CD14-positive monocyte (primary cell): ENCODE data around the gene SCD5. TPM values are rescaled to one million over a fixed set of nuclear protein-coding genes. Genes with fewer than 3 reads are reported as not detected.

Experiments
- DNase-seq, 3 donors: peaks; one replicate each; pipeline ENCODE4 v3.0.0-alpha.2; 2011 to 2022
- H2AFZ ChIP-seq: 2 replicates; pipeline ENCODE4 v1.6.0; 2012; ENCODE audit warnings: mild to moderate bottlenecking, low read depth, low read length, inconsistent platforms; ENCODE audit not compliant: insufficient read depth, poor library complexity, severe bottlenecking
- H3K27ac ChIP-seq, 2 donors: 1 replicate in 1 of 2; 2 replicates in 1 of 2; pipeline ENCODE4 v1.5.1; 2012 to 2013; ENCODE audit warnings: low read length in 2 of 2, control low read depth in 1 of 2, inconsistent platforms in 1 of 2, low read depth in 1 of 2, mild to moderate bottlenecking in 1 of 2
- H3K27me3 ChIP-seq, 2 donors: one replicate each; pipeline versions ENCODE4 v1.6.0 to v1.6.1; 2011 to 2013; ENCODE audit warnings: low read length in 2 of 2; ENCODE audit not compliant: control insufficient read depth in 2 of 2, insufficient read depth in 2 of 2
- H3K36me3 ChIP-seq, 2 donors: replicated peaks in 1 of 2; 1 replicate in 1 of 2; 2 replicates in 1 of 2; pipeline versions ENCODE4 v1.5.1 to v1.6.1; 2012 to 2013; ENCODE audit warnings: low read length in 2 of 2, control low read depth in 1 of 2, inconsistent platforms in 1 of 2, mild to moderate bottlenecking in 1 of 2; ENCODE audit not compliant: insufficient read depth in 2 of 2, control insufficient read depth in 1 of 2
- H3K4me1 ChIP-seq, 2 donors: 1 replicate in 1 of 2; 2 replicates in 1 of 2; pipeline versions ENCODE4 v1.5.1 to v1.6.1; 2012 to 2013; ENCODE audit warnings: low read length in 2 of 2, control low read depth in 1 of 2, inconsistent platforms in 1 of 2, mild to moderate bottlenecking in 1 of 2, moderate library complexity in 1 of 2; ENCODE audit not compliant: insufficient read depth in 2 of 2, control insufficient read depth in 1 of 2
- H3K4me2 ChIP-seq: replicated peaks from 2 replicates; pipeline ENCODE3; 2012; ENCODE audit warnings: low read length, moderate library complexity, mild to moderate bottlenecking; ENCODE audit not compliant: poor library complexity, severe bottlenecking; ENCODE audit errors: extremely low read depth
- H3K4me3 ChIP-seq, 3 experiments: fragments of 200-600 bp in 1 of 3; sonication (generic) in 1 of 3; replicated peaks in 1 of 3; 1 replicate in 2 of 3; 2 replicates in 1 of 3; pipeline ENCODE4 v1.5.1; 2011 to 2013; ENCODE audit warnings: low read length in 3 of 3, mild to moderate bottlenecking in 3 of 3, control low read depth in 2 of 3, low read depth in 2 of 3, inconsistent platforms in 1 of 3, moderate library complexity in 1 of 3
- H3K79me2 ChIP-seq: 2 replicates; pipeline ENCODE4 v1.6.0; 2012; ENCODE audit warnings: mild to moderate bottlenecking, control low read depth, inconsistent platforms, low read length, moderate library complexity; ENCODE audit not compliant: insufficient read depth
- H3K9ac ChIP-seq: 2 replicates; pipeline ENCODE4 v1.6.0; 2017; ENCODE audit warnings: low read length, mild to moderate bottlenecking; ENCODE audit not compliant: insufficient read depth, poor library complexity, severe bottlenecking
- H3K9me3 ChIP-seq, 2 donors: replicated peaks in 1 of 2; 1 replicate in 1 of 2; 2 replicates in 1 of 2; pipeline versions ENCODE4 v1.5.1 to v1.6.1; 2012 to 2013; ENCODE audit warnings: low read length in 2 of 2, control low read depth in 1 of 2; ENCODE audit not compliant: control insufficient read depth in 1 of 2, insufficient read depth in 1 of 2
- H4K20me1 ChIP-seq: 2 replicates; pipeline ENCODE4 v1.6.0; 2012; ENCODE audit warnings: mild to moderate bottlenecking, low read length, control low read depth, moderate library complexity; ENCODE audit not compliant: insufficient read depth
- H3K27ac Mint-ChIP-seq, 7 donors: one replicate each; pipeline ENCODE4 v1.8.0; 2020; ENCODE audit warnings: mild to moderate bottlenecking in 7 of 7, mixed read lengths in 7 of 7, moderate library complexity in 6 of 7, inconsistent platforms in 2 of 7
- H3K27me3 Mint-ChIP-seq, 3 donors: one replicate each; pipeline ENCODE4 v1.8.0; 2021 to 2022; ENCODE audit warnings: low read depth in 3 of 3, mild to moderate bottlenecking in 3 of 3, mixed read lengths in 3 of 3, moderate library complexity in 3 of 3, inconsistent platforms in 1 of 3
- H3K36me3 Mint-ChIP-seq, 2 donors: one replicate each; pipeline ENCODE4 v1.8.0; 2020; ENCODE audit warnings: mixed read lengths in 2 of 2, inconsistent platforms in 1 of 2, mild to moderate bottlenecking in 1 of 2
- H3K4me1 Mint-ChIP-seq: one replicate; pipeline ENCODE4 v1.8.0; 2020; ENCODE audit warnings: mild to moderate bottlenecking, mixed read lengths
- H3K4me3 Mint-ChIP-seq, 2 donors: one replicate each; pipeline ENCODE4 v1.8.0; 2020; ENCODE audit warnings: mild to moderate bottlenecking in 2 of 2, mixed read lengths in 2 of 2, moderate library complexity in 1 of 2
- H3K9me3 Mint-ChIP-seq, 7 donors: one replicate each; pipeline ENCODE4 v1.8.0; 2020 to 2022; ENCODE audit warnings: mixed read lengths in 7 of 7, mild to moderate bottlenecking in 6 of 7, moderate library complexity in 6 of 7, inconsistent platforms in 2 of 7
- WGBS: methylation state at CpG from one replicate; pipeline ENCODE4 v1.1.5; 2013; ENCODE audit warnings: missing lambda C conversion rate; ENCODE audit not compliant: insufficient coverage; 5-methylcytosine and 5-hydroxymethylcytosine counted together
- intact Hi-C, 2 donors: fragments of 100-400 bp; cut with micrococcal nuclease; formaldehyde crosslinking; loops; one replicate each; pipeline versions ENCODE4 v1.15.0 to v1.15.1; 2023
- polyA plus RNA-seq, 3 donors: library from polyadenylated mRNA; depleted of rRNA in 1 of 3; unstranded in 2 of 3; stranded (reverse) in 1 of 3; fragments of 300-500 nt in 2 of 3; fragments of >200 nt in 1 of 3; fragmentation: Illumina TruSeq in 2 of 3; gene quantifications; 1 replicate in 2 of 3; 2 replicates in 1 of 3; pipeline ENCODE4 v1.2.3, GENCODE V29; 2012 to 2021
- TF ChIP-seq, protein P1 (sequence below): fragments of 200-600 bp; IDR thresholded peaks from one replicate; pipeline ENCODE4 v1.8.0; 2022; ENCODE audit warnings: antibody characterized with exemption, mild to moderate bottlenecking

SCD5 gene
- polyA plus RNA-seq, 3 donors = 0.28 to 1.3 (median 0.61) TPM

DNA sequence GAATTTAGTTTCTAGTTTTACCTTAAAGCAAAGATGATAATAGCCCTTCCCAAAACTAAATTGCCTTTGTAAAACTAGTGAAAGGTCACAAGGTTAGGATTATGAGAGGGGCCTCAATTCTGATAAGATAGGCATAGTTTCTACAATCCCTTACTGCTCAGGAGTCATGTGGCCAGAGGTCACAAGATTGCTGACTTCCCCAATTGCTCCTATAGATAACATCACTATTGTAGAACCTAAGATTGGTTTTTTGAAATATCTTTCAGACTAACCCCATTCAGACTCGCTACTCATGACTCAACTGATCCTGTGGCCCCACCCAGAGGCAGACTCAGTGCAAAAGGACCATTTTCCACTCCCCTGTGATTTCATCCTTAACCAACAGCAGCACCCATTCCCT is 70.3 kb downstream of the SCD5 start:
- Histone ChIP-seq H3K9me3 (no peaks in the 10 kb centered on the region), H4K20me1 (no peaks in the 10 kb centered on the region), H3K27ac (no peak overlapping the region), H3K36me3 (no peaks in the 10 kb centered on the region), H3K4me1 (no peaks in the 10 kb centered on the region), H3K4me2 (no peak overlapping the region), H3K27me3 (no peaks in the 10 kb centered on the region), H3K4me3 (no peak overlapping the region), H3K9ac (no peak overlapping the region), H3K79me2 (no peaks in the 10 kb centered on the region), H2AFZ (no peak overlapping the region)
- peaks cover 3% of the 10 kb centered on the region for H3K4me1 Mint-ChIP-seq
- intact Hi-C loops = no loop called here
- TF ChIP-seq, protein P1, sequence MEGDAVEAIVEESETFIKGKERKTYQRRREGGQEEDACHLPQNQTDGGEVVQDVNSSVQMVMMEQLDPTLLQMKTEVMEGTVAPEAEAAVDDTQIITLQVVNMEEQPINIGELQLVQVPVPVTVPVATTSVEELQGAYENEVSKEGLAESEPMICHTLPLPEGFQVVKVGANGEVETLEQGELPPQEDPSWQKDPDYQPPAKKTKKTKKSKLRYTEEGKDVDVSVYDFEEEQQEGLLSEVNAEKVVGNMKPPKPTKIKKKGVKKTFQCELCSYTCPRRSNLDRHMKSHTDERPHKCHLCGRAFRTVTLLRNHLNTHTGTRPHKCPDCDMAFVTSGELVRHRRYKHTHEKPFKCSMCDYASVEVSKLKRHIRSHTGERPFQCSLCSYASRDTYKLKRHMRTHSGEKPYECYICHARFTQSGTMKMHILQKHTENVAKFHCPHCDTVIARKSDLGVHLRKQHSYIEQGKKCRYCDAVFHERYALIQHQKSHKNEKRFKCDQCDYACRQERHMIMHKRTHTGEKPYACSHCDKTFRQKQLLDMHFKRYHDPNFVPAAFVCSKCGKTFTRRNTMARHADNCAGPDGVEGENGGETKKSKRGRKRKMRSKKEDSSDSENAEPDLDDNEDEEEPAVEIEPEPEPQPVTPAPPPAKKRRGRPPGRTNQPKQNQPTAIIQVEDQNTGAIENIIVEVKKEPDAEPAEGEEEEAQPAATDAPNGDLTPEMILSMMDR = no peak
- 45% methylated on average over 1 of the region's 1 CpG for WGBS
- peaks cover 0 to 4% (median 2%) of the 10 kb centered on the region in 7 donors for H3K9me3 Mint-ChIP-seq
- H3K27me3 Mint-ChIP-seq = peaks cover 0 to 1% (median 0%) of the 10 kb centered on the region in 3 donors
- no peak for DNase-seq
- no peak overlapping the region for H3K27ac Mint-ChIP-seq
- no peak overlapping the region for H3K4me3 Mint-ChIP-seq
- no peaks in the 10 kb centered on the region for H3K36me3 Mint-ChIP-seq

DNA sequence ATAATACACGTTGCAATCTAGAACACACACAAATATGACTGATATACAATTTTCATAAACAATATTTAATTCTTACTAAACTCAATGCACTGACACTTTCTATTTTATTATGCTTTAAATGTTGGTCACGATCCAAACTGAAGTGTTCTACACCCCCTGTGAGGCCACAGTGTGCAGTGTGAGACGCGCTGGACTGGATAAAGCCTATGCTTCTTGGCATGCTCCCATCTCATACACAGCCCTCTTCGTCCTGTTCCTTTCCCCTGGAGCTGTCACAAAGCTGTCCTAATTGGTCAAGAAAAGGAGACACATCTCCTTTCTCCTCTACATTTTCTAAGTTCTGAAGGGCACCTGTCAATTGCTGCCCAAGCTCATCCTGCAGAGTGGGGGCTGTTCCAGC is 72.0 kb downstream of the SCD5 start:
- H3K4me1 ChIP-seq = no peaks in the 10 kb centered on the region
- no peaks in the 10 kb centered on the region for H4K20me1 ChIP-seq
- no peaks in the 10 kb centered on the region for H3K27me3 ChIP-seq
- intact Hi-C loops = no loop called here
- H3K27ac ChIP-seq = no peak overlapping the region
- H3K27ac Mint-ChIP-seq = no peak overlapping the region
- no peaks in the 10 kb centered on the region for H3K79me2 ChIP-seq
- H3K4me1 Mint-ChIP-seq = peaks cover 3% of the 10 kb centered on the region
- peaks cover 0 to 4% (median 2%) of the 10 kb centered on the region in 7 donors for H3K9me3 Mint-ChIP-seq
- H3K9me3 ChIP-seq = no peaks in the 10 kb centered on the region
- no peak overlapping the region for H3K9ac ChIP-seq
- peaks cover 0 to 1% (median 0%) of the 10 kb centered on the region in 3 donors for H3K27me3 Mint-ChIP-seq
- 96% methylated on average over 4 of the region's 5 CpGs for WGBS
- H3K4me3 Mint-ChIP-seq = no peak overlapping the region
- no peak overlapping the region for H3K4me2 ChIP-seq
- no peak overlapping the region for H3K4me3 ChIP-seq
- no peak overlapping the region for H2AFZ ChIP-seq
- H3K36me3 ChIP-seq = no peaks in the 10 kb centered on the region
- TF ChIP-seq, protein P1 = no peak
- DNase-seq = no peak
- H3K36me3 Mint-ChIP-seq = no peaks in the 10 kb centered on the region
